NCI-H2171 (cell line): ENCODE results near the gene POM121.
"Not testable (repeated sequence)": the region's sequence is repeated elsewhere in the genome, so short reads cannot be mapped to it uniquely, and the experiment has no call there.

ENCODE experiments used
- DNase-seq: peaks from one replicate; lab custom pipeline; 2025; lab: John Stamatoyannopoulos, UW

Gene POM121

GRCh38 chr7:72997447-72997846 is 72.6 kb downstream of the POM121 start:
- not testable (repeated sequence) for DNase-seq

GRCh38 chr7:72997887-72998468 is 73.1 kb downstream of the POM121 start:
- DNase-seq: not testable (repeated sequence)
